SK-MEL-5 (cell line): Measurements from ENCODE around the gene ATF3. TPM values are rescaled to one million over a fixed set of nuclear protein-coding genes. Genes with fewer than 3 reads are reported as not detected.

ENCODE experiments used
- DNase-seq: peaks from one replicate; pipeline ENCODE4 v3.0.0-alpha.2; 2016; ENCODE audit warnings: low read depth, low spot score
- in situ Hi-C: cut with HindIII; loops from 2 replicates; pipeline ENCODE4 v1.10.0; 2016; ENCODE audit warnings: low sequenced_read_pairs, high pct_unique_total_duplicates, low pct_unique_long_range_greater_than_20kb
- total RNA-seq: library from RNA; depleted of rRNA; stranded (reverse); fragments of >200 nt; shearing (Covaris generic); gene quantifications from 2 replicates; pipeline ENCODE4 v1.2.3, GENCODE V29; 2014

The ATF3 gene
- total RNA-seq, 1 experiment from 2014 or later: 11.9 TPM

DNA sequence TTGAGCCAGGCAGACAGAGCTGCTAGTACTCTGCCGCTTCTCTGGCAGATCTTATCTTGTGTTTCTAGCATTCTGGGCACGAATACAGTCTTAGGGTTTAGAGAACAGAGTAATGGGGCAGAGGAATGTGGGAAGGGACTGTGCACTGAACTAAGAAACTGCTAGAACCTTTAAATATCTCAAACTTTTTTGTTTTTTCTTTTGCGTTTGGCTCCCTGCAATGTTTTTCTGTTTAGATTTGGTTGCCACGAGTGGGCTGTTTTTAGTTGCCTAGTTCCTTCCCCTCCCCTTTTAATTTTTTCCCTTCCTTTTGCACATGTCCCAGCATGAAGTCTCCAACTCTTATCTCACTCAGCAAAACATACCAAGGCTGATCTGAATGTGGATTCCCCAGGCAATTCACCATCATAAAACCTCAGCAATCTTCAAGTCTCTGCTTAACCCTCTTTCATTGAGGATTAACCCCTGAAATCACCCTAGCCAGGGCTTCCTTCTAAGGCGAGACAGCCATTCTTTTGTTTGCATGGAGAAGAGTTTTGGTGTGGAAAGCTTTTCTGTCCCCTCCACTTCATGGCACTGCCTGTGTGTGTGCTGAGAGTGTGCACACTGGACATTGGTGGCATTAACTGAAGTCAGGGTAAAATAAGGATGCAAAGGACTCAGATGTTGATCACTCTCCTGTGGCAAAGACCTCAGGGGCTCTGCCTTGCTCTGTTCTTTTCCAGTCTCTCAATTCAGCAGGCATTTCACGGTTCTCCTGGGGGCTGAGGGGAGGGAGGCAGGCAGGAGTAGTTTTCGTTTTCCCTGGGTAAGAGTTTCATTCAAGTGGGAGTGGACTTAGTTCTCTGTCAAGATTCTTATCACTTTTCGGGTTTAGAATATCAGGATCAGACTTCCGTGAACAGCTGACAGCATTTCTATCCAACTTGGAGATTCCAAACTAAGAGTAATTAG, 2.8 kb upstream of the ATF3 start:
- no peak for DNase-seq

DNA sequence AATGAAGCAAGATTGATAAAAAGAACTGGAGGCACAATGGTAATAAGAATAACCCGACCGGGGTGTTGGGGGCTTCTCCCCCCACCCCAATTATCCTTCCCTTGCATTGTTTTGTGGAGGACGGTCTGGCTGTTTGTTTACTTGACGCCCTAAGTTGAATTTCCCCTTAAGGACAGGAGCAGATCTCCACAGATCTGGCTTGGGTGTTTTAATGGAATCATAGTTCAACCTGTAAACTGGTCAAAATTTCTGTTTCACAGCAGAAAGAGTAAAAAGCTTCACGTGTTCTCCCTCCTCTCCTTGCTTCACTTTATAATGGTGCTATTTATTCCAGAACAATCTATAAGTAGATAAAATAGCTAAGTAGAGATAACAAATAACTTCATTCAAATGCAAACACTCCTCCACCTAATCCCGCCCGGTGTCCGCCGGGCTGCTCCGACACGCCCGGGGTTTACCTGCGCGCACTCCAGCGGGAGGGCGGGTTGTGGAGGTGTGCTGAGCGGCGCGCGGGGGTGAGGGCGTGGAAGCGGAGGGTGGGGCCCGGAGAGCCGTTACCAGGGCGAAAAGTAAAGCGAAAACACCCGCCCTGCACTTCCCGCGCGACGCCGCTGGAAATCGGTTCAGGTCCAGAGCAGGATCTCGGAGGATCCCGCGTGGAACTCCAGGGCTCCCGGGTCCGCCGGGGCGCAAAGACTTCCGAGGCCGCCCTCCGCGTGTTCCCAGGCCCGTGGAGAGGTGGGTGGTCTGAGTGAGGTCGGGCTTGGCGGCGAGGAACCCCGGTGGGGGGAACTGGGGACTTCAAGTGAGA, 2.0 kb upstream of the ATF3 start:
- in situ Hi-C loops: no loop called here

More for the DNA sequence above, 2.8 kb upstream of the ATF3 start:
- in situ Hi-C loops: no loop called here

DNA sequence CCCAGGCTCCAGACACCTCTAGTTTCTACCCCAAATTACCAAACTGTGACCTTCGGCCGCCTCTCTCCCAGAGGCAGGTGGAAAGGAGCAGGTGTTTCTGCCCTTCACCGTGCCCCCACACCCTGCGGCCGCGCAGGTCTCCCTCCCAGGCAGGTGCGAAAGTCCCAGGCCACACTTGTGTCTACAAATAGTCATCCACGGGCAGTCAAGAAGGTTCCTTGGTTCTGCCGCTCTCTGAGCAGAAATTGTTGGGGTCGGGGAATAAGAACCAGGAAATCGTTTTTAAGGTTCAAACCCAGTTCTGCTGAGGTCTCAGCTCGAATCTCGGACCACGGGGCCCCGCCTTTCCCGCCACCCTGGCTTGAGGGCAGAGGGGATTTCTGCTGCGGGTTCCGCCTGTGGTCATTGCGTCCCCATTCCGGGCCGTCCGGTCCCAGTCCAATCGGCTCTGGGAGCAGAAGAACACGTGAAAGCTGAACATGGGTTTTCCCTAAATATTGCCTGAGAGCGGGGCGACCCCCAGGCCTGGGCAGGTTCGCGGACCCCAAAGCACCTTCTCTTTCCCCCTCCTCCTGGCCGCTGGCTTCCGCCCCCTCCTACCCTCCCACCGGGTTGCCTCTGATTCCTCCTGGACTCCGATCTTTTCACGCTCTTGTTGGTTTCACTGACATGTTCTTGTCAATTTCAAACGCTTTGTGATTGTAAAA, 1.2 kb upstream of the ATF3 start:
- DNase-seq: no peak
- in situ Hi-C loops: no loop called here

More for the DNA sequence above, 2.0 kb upstream of the ATF3 start:
- DNase-seq: no peak

DNA sequence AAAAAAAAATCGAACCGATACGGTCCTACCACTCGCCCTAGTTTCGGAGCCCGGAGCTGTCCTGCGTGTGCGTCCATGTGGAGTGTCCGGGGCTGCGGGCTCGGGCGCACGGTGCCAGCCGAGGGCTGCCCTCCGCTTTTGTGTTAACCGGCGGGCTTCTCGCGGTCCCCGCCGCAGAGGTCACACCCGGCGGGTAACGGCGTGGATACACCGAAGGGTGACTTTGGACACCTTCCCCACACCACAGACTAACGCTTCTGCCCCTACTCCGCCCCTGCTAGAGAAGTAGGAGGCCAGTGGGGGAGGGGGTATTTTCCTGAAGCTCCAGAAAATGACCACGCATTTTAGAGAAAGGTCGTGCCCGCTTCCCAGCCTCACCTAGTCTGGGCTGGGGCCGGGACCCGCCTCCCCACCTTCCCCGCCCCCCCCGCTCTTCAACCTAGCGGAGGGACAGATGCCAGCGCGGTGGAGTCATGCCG, 609 bp upstream of the ATF3 start:
- in situ Hi-C loops: no loop called here

DNA sequence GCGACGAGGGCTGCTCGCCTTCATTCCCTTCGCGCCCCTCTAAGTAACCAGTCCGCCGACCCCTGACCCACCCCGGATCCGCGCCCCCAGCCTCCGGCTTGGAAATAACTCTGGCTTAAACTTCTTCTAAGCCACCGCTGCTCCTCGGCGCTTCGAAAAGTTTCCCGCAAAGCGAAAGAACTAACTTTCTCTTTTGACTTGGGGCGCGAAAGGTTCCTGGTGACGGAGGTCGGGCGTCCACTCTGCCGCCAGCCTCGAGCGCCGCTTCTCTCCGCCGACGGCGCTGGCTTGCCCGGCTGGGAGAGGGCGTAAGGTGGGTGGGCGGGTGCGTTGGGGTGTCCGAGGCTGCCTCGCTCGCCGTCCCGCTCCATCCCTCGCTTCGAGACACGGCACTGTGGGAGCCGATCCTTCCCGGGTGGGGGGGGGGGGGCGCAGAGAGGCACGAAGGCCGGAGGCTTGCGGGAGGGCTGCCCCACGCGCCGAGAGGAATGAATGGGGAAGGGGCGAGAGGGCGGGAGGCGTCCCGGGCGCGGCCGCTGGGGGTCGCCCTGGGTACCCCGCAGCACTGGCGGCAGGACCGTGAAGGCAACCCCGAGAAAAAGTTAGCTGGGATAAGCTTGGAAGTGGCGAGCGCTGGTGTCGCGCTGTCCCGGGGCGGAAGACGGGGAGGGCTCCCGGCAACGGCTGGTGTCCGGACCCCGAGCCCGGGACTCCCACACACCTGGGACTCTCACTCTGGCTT, 569 bp downstream of the ATF3 start:
- in situ Hi-C loops: no loop called here

More for the DNA sequence above, 609 bp upstream of the ATF3 start:
- DNase-seq: no peak

DNA sequence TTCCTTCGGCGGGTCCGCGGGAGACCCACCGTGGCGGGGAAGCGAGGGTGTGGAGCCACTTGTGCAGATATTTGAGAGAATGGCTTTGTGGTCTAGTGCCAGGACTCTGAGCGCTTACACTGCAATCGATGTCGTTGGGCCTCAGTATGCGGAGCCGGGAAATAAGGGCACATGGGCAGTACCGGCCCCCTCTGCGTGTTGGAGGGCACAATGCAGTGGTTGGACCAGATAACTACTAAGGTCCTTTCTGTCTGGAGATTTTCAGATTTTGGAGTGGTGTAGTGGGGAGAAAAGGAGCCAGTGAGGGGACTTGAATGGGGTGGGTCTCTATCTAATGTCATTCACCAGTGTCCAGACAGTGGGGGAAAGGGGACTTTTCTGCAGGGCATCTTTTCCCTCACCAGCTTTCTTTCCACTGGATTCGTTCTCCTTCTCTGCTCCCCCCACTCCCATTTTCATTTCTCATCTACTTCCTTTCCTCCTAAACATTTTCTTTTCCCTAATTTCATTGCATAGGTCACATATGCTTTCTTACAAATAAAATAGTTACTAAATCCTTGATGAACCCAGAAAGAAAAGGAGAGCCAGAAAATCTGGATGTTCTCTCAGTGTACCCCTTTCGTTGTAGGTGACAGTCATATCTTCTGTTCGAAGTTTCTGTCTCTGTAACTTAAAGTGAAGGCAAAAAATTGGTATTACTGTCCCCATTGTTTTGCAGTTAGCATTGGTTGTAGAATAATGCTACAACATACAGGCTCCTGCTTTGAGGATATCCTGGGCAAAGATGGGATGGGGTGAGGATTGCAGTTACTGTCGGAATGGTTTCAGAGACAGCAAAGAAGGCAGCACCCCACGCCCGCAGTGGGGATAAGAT, 1.4 kb downstream of the ATF3 start:
- DNase-seq: peak; percentile 17
- in situ Hi-C loops: no loop called here

More for the DNA sequence above, 569 bp downstream of the ATF3 start:
- peak; percentile 37 for DNase-seq

DNA sequence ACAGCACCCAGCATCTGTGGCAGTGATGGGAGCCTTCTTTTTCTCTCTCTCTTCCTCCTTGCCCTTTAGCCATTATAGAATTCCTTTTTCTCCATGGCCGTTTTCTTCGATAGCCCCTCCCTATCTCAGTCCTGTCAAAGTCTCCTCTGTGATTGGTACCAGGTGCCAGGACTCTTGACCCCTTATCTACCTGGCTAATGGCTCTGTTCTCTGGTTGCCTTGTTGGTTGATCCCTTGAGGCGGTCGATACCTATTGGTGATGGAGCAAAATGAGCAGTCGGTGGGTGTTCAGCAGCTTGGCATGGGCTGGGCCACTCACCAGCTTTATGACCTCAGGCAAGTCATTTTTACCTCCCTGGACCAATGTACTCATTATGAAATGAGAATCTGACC, 2.0 kb downstream of the ATF3 start:
- in situ Hi-C loops: no loop called here
- no peak for DNase-seq

DNA sequence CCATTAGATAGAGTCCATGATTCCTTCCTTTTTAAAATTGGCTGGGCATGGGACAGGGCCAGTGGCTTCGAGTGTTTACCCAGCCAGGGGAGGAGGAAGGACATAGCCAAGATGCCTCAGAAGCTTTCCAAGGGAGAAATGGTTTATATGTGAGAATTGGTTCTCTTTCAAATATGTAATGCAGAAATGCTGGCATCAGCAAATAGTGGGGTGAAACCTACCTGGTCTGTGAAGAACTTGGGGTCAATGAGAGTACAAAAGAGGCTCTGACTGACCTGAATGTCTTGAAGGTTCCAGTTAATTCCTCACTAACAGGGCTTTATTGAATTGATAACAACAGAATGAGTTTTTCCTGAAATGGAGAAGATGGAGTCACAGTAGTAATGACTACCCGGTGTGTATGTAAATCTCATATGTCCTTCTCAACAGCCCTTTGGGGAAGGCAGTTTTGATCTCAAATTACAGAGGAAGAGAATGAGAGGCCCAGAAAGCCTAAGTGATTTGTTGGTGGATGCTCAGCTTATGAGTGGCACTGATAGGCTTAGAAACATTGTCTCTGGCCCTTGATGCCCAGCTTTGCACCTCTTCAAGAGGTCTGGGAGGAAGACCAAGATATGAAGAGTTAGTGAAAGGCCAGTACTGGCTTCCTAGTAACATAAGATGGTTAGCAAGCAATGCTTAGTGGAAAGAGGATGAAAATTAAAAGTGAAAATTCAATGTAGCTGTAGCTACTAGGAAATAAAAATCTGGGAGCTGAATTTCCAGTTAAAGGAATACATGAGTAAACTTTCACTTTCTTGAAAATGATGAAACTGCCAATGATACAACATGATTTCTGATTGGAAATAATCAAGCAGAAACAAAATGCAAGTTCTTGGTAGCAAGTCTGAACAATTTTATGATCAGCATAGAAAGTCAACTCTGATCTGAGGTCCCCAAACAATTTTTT, 2.7 kb downstream of the ATF3 start:
- in situ Hi-C loops: no loop called here
- DNase-seq: no peak

DNA sequence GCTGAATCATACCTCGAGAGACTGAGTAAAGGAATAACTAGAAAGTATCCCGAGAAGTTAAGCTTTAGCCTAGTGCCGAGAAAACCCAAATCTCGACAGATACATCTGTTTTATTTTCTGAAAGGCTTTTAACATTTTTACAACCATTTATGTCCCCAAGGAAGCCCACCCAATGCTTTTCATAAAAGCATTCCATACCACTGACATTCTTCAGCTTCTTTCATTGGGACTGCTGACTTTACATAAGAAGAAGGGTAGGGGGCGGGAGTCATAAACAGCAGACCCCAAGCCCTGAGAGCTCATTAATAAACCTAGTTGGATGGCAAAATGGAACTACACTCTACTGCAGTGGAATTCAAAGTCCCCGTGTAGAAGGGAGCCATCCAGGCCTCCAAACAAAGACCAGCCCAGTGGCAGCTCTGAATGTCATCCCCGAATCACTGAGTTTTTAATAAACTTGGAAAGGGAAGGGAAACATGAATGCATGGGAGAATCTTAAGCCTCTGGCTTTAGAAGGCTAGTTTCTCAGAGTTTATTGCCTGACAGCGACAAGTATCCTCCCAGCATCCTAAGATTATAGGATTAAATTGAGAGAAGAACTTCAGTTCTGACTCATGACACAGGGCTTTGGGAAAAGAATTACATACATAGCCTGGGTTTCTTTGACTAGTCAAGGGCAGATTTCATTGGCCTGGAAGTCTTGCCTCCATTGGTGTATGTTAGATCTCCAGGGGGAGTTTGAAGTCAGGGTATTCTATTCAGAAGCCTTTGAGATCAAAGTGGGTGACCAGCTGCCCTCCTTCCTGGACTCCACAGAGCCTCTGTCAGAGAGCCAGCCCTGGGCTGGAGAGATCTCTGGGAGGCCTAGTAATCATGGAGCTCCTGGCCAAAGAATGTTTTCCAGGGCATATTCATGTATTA, 3.7 kb downstream of the ATF3 start:
- in situ Hi-C loops: no loop called here

DNA sequence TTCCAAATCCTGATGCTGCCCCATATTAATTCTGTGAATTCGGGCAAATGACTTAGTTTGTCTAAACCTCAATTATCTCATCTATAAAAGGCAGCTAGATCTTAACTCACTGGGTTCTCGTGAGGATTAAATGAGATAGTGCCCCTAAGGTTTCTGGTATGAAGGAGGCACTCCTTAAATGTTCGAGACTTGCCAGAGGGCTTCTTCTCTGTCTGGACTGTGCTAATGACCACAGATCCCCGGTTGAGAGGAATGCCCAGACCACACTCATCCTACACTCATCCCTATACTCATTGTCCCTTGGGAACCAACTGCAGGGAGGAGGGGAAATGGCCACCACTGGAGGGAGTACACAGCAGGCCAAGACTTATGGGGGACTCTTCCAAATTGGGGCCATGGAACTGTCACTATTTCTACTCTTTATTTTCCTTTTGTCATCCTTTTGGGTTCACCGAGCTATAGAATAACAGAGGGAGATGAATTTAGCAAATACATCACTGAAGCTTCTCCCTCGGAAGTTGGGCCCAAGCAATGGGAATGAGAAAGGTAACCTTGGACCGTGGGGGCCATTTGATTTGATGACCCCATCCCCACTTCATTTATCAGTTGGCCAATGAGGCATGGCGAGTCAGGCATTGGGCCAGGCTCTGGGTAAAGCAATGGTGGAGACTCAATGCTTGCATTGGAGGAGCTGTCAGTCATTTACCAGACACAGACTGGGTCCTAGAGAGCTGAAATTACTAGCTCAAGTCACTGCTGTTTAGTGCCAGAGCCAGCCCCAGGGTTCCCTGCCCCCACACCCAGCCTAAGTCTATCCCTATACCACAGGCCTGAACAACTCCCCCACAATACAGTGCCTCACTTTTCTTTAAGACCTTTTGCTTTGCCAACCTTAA, 5.1 kb downstream of the ATF3 start:
- in situ Hi-C loops: no loop called here
- DNase-seq: no peak

More for the DNA sequence above, 3.7 kb downstream of the ATF3 start:
- no peak for DNase-seq

DNA sequence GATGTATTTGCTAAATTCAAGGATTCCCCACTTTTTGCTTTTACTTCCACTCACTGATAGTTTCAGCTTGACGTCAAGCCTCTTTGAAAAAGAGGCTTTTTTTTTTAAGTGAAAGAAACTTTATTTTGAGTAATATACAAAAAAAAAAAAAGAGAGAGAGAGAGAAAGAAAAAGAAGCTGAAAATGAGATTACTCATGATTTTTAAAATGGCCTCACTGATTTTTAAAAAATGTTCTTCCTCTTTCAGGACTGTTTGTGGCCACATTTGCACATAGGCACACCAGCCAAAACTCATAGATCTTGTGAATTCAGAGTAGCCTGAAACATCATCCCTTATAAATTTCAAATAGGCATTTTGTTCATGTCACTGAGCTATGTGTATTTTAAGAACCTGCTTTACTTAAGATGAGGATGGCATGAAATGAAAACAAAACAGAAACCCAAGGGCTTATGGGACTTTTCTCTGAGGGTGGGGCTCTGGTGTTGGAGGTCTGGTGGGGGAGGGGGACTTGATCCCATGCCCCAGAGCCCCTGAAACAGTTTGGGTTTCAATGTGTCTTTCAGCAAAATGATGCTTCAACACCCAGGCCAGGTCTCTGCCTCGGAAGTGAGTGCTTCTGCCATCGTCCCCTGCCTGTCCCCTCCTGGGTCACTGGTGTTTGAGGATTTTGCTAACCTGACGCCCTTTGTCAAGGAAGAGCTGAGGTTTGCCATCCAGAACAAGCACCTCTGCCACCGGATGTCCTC, 6.1 kb downstream of the ATF3 start:
- no peak for DNase-seq
- in situ Hi-C loops: no loop called here

DNA sequence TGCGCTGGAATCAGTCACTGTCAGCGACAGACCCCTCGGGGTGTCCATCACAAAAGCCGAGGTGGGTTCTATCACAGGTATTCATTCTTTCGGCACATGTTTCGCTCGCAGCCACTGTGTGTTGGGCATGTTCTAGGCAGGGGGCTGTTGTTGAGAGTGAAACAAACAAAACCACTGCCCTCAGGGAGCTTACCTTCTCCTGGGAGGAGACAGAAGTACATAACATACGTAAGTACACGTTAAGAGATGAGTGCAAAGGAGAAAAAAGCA, 6.6 kb downstream of the ATF3 start:
- in situ Hi-C loops: no loop called here
- no peak for DNase-seq
